Measurements from ENCODE around the gene PRR19.

Gene PRR19

DNA sequence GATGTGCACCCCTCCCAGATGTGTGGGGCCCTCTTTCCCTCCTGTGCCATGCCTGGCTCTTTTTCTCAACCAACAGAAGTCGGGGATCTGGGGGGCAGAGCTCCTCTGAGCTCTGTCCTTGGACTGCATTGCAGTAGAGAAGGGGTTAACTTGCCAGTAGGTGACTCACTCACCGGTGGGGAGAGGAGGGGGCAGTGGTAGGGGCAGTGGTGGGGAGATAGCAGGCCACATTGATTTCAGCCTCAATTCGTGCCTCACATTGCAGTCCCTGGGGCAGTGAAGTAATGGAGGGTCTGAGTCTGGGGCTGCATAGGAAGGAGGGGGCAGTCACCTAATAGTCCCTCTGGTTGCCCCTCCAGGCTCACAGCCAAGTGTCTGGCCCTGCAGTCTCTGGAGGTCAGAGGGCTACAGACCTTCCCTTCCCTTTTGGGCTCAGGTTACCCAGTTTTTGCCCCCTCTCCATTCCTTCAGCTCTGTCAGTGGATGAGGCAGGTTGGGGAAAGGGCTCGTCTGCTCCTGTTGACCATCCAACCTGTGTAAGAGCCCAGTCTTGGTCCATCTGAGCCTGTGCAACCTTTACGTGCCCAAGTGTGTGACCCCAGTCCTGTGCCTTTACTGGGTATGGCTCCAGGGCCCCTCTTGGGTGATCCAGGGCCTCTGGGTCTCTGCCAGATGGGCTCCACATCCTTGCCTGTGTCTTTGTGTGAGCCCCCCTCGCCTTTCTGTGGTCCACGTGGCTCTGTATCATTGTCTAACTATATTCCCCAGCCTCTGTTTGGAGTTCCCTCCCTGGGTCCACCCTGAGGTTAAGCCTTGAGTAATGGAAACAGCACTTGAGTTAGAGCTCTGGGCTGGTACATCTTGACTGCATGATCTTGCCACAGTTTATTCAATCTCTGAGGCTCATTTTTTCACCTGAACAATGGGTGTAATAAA lies 19.8 kb upstream of the PRR19 start:
- Mint-ChIP-seq H3K4me3 (peak overlapping the region; percentile 77), H3K27me3 (ENCODE audit: low read depth, poor library complexity) (no peaks in the 10 kb centered on the region), H3K36me3 (ENCODE audit: low read depth) (no peaks in the 10 kb centered on the region), H3K27ac (peak overlapping the region; percentile 96), H3K9me3 (no peaks in the 10 kb centered on the region), H3K4me1 (peaks cover 46% of the 10 kb centered on the region)
- no peak for DNase-seq
- TF ChIP-seq, protein P1, sequence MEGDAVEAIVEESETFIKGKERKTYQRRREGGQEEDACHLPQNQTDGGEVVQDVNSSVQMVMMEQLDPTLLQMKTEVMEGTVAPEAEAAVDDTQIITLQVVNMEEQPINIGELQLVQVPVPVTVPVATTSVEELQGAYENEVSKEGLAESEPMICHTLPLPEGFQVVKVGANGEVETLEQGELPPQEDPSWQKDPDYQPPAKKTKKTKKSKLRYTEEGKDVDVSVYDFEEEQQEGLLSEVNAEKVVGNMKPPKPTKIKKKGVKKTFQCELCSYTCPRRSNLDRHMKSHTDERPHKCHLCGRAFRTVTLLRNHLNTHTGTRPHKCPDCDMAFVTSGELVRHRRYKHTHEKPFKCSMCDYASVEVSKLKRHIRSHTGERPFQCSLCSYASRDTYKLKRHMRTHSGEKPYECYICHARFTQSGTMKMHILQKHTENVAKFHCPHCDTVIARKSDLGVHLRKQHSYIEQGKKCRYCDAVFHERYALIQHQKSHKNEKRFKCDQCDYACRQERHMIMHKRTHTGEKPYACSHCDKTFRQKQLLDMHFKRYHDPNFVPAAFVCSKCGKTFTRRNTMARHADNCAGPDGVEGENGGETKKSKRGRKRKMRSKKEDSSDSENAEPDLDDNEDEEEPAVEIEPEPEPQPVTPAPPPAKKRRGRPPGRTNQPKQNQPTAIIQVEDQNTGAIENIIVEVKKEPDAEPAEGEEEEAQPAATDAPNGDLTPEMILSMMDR (IDR thresholded peaks at IDR 0.05) = no peak

DNA sequence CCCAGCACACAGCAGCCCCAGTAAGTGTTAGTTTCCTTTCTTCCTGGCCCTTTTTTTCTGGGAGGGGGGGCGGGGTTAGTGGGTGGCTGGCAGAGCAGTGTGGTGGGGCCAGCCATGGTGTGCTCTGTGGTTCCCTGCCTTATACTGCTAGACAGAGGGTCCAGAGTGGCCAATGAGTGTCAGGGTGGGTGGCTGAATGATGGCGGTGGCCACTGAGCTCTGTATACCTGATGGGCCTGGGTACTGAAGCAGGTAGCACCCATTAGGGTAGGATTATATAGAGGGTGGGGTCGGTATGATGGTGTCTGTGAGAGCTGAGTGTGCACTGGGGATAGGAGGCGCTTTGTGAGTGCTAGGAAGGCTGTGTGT lies 19.1 kb upstream of the PRR19 start:
- H3K4me3 Mint-ChIP-seq = no peak overlapping the region
- H3K9me3 Mint-ChIP-seq = no peaks in the 10 kb centered on the region
- H3K36me3 Mint-ChIP-seq (ENCODE audit: low read depth) = no peaks in the 10 kb centered on the region
- H3K27me3 Mint-ChIP-seq (ENCODE audit: low read depth, poor library complexity) = no peaks in the 10 kb centered on the region
- TF ChIP-seq, protein P1 (IDR thresholded peaks at IDR 0.05) = no peak
- peaks cover 41% of the 10 kb centered on the region for H3K4me1 Mint-ChIP-seq
- H3K27ac Mint-ChIP-seq = no peak overlapping the region
- DNase-seq = no peak

DNA sequence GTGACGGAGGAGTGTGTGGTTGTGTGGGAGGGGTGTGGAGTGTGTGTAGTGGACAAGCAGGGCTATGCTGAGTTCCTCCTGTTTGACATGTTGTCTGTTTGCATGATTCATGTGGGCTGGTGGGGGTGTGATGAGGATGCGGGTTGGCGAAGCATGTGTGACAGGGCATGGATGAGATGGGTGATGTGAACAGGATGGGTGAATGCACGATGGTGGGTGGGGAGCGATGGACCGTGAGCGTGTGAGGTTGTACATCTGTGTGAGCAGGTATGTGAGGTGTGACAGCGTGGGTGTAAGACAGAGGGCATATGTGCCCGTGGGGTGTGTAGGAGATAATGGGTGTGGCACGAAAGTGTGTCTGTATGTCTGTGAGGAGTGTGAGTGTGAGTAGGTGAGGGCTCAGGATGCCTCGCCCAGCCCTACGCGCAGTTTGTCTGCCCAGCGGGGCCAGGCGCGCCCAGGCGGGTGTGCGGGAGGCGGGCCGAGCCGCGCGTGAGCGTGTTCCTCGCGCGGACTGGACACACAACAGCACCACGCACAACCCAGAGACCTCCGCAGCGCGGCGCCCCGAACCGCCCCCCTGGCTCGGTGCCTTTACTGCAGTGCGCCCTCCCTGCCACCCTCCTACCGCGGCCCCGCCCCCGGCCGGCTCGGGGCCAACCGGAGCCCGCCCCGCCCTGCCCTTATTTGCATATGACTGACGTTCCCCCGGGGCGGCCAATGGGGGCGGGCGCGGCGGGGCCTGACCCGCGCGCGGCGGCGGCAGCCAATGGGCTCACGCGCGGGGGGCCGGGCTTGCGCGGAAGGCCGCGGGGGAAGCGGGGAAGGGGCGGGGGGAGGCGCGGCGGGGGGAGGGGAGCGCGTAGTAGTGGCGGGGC lies 18.5 kb upstream of the PRR19 start:
- no peak overlapping the region for H3K4me3 Mint-ChIP-seq
- peak; percentile 97 for DNase-seq
- TF ChIP-seq, protein P1 (IDR thresholded peaks at IDR 0.05) = no peak
- H3K27me3 Mint-ChIP-seq (ENCODE audit: low read depth, poor library complexity) = no peaks in the 10 kb centered on the region
- no peak overlapping the region for H3K27ac Mint-ChIP-seq
- peaks cover 4% of the 10 kb centered on the region for H3K36me3 Mint-ChIP-seq (ENCODE audit: low read depth)
- H3K9me3 Mint-ChIP-seq = no peaks in the 10 kb centered on the region
- peaks cover 41% of the 10 kb centered on the region for H3K4me1 Mint-ChIP-seq

DNA sequence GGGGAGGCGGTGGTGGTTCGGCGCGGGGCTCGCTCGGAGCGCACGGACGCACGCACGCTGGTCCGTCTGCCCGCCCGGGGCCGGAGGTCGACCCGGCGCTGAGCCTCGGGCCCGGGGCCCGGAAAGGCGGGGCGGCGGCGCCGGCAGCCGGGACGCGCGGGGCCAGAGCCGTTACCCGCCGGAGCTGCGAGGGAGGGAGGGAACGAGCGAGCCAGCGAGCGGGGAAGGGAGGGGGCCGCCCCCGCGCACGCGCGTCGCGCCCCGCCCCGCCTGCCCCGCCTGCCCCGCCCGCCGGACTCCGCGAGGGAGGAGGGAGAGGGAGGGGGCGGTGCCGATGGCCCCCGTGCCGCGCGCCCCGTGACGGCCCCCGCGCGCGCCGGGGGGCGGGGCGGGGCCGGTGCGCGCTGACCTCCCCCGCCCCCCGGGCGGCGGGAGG lies 17.8 kb upstream of the PRR19 start:
- no peak overlapping the region for H3K4me3 Mint-ChIP-seq
- peaks cover 36% of the 10 kb centered on the region for H3K4me1 Mint-ChIP-seq
- no peaks in the 10 kb centered on the region for H3K27me3 Mint-ChIP-seq (ENCODE audit: low read depth, poor library complexity)
- H3K9me3 Mint-ChIP-seq = no peaks in the 10 kb centered on the region
- H3K36me3 Mint-ChIP-seq (ENCODE audit: low read depth) = peaks cover 8% of the 10 kb centered on the region
- TF ChIP-seq, protein P1 (IDR thresholded peaks at IDR 0.05) = no peak
- no peak overlapping the region for H3K27ac Mint-ChIP-seq
- peak; percentile 80 for DNase-seq

DNA sequence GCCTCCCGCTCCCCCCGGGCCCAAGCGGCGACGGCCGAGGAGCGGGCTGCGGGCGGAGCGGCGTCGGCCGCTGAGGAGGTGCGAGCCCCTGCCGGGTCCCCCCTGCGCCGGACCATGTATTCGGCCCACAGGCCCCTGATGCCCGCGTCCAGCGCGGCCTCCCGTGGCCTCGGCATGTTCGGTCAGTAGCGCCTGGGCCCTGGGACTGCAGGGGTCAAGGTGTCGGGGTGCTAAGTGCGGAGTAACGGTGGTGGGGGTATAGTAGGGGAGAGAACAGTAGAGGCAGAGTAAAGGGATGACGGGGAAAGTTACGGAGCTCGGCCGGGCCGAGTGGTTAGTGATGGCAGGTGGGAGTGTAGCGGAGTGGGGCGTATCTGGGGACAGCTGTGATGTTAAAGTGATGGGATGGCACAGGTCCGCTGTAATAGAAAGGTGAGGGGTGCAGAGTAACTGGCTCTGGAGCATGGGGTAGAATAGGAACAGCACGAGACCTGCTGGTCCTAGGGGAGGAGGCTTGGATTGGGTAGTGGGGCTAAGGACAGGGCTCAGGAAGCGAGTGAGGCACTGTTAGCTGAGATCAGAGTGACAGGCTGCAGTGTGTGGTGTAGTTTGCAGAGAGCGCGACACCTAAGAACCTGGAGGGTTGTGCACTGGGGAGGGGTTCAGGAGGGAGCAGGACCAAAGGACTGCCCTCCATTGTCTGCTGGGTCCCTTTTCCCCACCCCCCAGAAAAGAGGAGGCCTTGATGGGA lies 17.2 kb upstream of the PRR19 start:
- Mint-ChIP-seq H3K36me3 (ENCODE audit: low read depth) (peaks cover 11% of the 10 kb centered on the region), H3K27me3 (ENCODE audit: low read depth, poor library complexity) (no peaks in the 10 kb centered on the region), H3K9me3 (no peaks in the 10 kb centered on the region), H3K4me3 (peak overlapping the region; percentile 97), H3K27ac (peak overlapping the region; percentile 93), H3K4me1 (peaks cover 32% of the 10 kb centered on the region)
- DNase-seq = no peak
- TF ChIP-seq, protein P1 (IDR thresholded peaks at IDR 0.05) = no peak
